Measurements from ENCODE around the gene DNAH8.

DNAH8 gene

GRCh38 chr6:38857815-38858214 lies 142.7 kb downstream of the DNAH8 start:
- no CpG with 5 or more reads among the region's 5 CpGs for WGBS (ENCODE audit: extremely low coverage, insufficient coverage, insufficient read length)
- H2BK5ac ChIP-seq (ENCODE audit: low read depth, low read length, poor library complexity): no peak overlapping the region

GRCh38 chr6:38860041-38860440 lies 144.9 kb downstream of the DNAH8 start:
- Histone ChIP-seq H3K4ac (ENCODE audit: low read depth, low read length) (no peak overlapping the region), H3K14ac (ENCODE audit: low read length) (no peak overlapping the region), H2BK12ac (ENCODE audit: low read length) (no peak overlapping the region), H3K36me3 (ENCODE audit: control insufficient read depth in 1 of 2, insufficient read depth in 2 of 2, low read length in 2 of 2) (no peaks in the 10 kb centered on the region), H3K18ac (ENCODE audit: low read length) (no peak overlapping the region), H2BK120ac (ENCODE audit: insufficient read depth, low read length, poor library complexity) (no peak overlapping the region), H2AFZ (ENCODE audit: insufficient read depth, low read length, poor library complexity) (no peak overlapping the region), H3K23ac (ENCODE audit: low read length) (no peak overlapping the region), H3K79me2 (ENCODE audit: control insufficient read depth, insufficient read depth, low read length, poor library complexity) (no peaks in the 10 kb centered on the region), H4K12ac (ENCODE audit: low read depth, low read length) (no peak overlapping the region), H2BK5ac (ENCODE audit: low read depth, low read length, poor library complexity) (no peak overlapping the region), H4K91ac (ENCODE audit: low read depth, low read length) (no peak overlapping the region), H3K9me3 (ENCODE audit: insufficient read depth, low read depth, low read length) (no peaks in the 10 kb centered on the region), H3K27me3 (ENCODE audit: insufficient read depth, low read length) (no peaks in the 10 kb centered on the region), H3K79me1 (ENCODE audit: low read length) (no peaks in the 10 kb centered on the region), H3K4me3 (ENCODE audit: low read depth, low read length) (no peak overlapping the region), H3K4me1 (ENCODE audit: control insufficient read depth in 1 of 2, insufficient read depth in 2 of 2, low read length in 2 of 2) (no peaks in the 10 kb centered on the region), H3K4me2 (ENCODE audit: low read length) (no peak overlapping the region), H3K9ac (ENCODE audit: low read length) (no peak overlapping the region), H2AK5ac (ENCODE audit: low read length) (no peak overlapping the region), H3K27ac (ENCODE audit: low read depth, low read length) (no peak overlapping the region), H4K8ac (ENCODE audit: low read depth, low read length) (no peak overlapping the region)
- no peak for DNase-seq
- WGBS (ENCODE audit: extremely low coverage, insufficient coverage, insufficient read length): no CpG with 5 or more reads among the region's 2 CpGs

More at GRCh38 chr6:38857815-38858214, 142.7 kb downstream of the DNAH8 start:
- Histone ChIP-seq H3K27ac (ENCODE audit: low read depth, low read length) (no peak overlapping the region), H3K9ac (ENCODE audit: low read length) (no peak overlapping the region), H3K36me3 (ENCODE audit: control insufficient read depth in 1 of 2, insufficient read depth in 2 of 2, low read length in 2 of 2) (no peaks in the 10 kb centered on the region), H3K23ac (ENCODE audit: low read length) (no peak overlapping the region), H2BK120ac (ENCODE audit: insufficient read depth, low read length, poor library complexity) (no peak overlapping the region), H4K12ac (ENCODE audit: low read depth, low read length) (no peak overlapping the region), H3K4me2 (ENCODE audit: low read length) (no peak overlapping the region), H3K27me3 (ENCODE audit: insufficient read depth, low read length) (no peaks in the 10 kb centered on the region), H3K79me2 (ENCODE audit: control insufficient read depth, insufficient read depth, low read length, poor library complexity) (no peaks in the 10 kb centered on the region), H3K4me3 (ENCODE audit: low read depth, low read length) (no peak overlapping the region), H3K14ac (ENCODE audit: low read length) (no peak overlapping the region), H2AFZ (ENCODE audit: insufficient read depth, low read length, poor library complexity) (no peak overlapping the region), H3K18ac (ENCODE audit: low read length) (no peak overlapping the region), H3K9me3 (ENCODE audit: insufficient read depth, low read depth, low read length) (no peaks in the 10 kb centered on the region), H4K8ac (ENCODE audit: low read depth, low read length) (no peak overlapping the region), H2BK12ac (ENCODE audit: low read length) (no peak overlapping the region), H2AK5ac (ENCODE audit: low read length) (no peak overlapping the region), H3K4ac (ENCODE audit: low read depth, low read length) (no peak overlapping the region), H4K91ac (ENCODE audit: low read depth, low read length) (no peak overlapping the region), H3K4me1 (ENCODE audit: control insufficient read depth in 1 of 2, insufficient read depth in 2 of 2, low read length in 2 of 2) (no peaks in the 10 kb centered on the region), H3K79me1 (ENCODE audit: low read length) (no peaks in the 10 kb centered on the region)
- DNase-seq: no peak

DNA sequence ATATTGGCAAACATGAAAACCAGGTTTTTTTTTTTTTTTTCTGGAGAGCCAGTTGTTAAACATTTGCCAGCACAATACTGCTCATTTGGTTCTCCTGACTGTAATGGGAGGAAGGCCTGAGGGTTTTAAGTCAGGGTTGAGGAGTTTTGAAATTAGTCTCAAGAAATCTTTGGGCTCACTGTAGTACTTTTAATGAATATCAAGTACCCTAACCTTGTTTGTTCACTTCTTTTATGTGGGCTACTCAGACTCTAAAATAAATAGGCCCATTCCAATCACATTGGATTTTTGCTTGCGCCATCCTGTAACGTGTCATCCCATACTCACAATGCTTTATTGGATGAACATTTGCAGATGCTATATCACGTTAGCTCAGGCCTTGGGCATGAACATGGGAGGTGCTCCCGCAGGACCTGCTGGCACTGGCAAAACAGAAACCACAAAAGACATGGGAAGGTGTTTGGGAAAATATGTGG lies 146.9 kb downstream of the DNAH8 start:
- no CpG with 5 or more reads among the region's 4 CpGs for WGBS (ENCODE audit: extremely low coverage, insufficient coverage, insufficient read length)
- Histone ChIP-seq H2AK5ac (ENCODE audit: low read length) (no peak overlapping the region), H3K4me1 (ENCODE audit: control insufficient read depth in 1 of 2, insufficient read depth in 2 of 2, low read length in 2 of 2) (no peaks in the 10 kb centered on the region), H3K4ac (ENCODE audit: low read depth, low read length) (no peak overlapping the region), H3K4me2 (ENCODE audit: low read length) (no peak overlapping the region), H3K14ac (ENCODE audit: low read length) (no peak overlapping the region), H3K9ac (ENCODE audit: low read length) (no peak overlapping the region), H3K18ac (ENCODE audit: low read length) (no peak overlapping the region), H4K12ac (ENCODE audit: low read depth, low read length) (no peak overlapping the region), H3K79me2 (ENCODE audit: control insufficient read depth, insufficient read depth, low read length, poor library complexity) (no peaks in the 10 kb centered on the region), H3K27me3 (ENCODE audit: insufficient read depth, low read length) (no peaks in the 10 kb centered on the region), H3K27ac (ENCODE audit: low read depth, low read length) (no peak overlapping the region), H2BK5ac (ENCODE audit: low read depth, low read length, poor library complexity) (no peak overlapping the region), H3K9me3 (ENCODE audit: insufficient read depth, low read depth, low read length) (no peaks in the 10 kb centered on the region), H3K23ac (ENCODE audit: low read length) (no peak overlapping the region), H4K91ac (ENCODE audit: low read depth, low read length) (no peak overlapping the region), H4K8ac (ENCODE audit: low read depth, low read length) (no peak overlapping the region), H2BK120ac (ENCODE audit: insufficient read depth, low read length, poor library complexity) (no peak overlapping the region), H3K79me1 (ENCODE audit: low read length) (no peaks in the 10 kb centered on the region), H3K36me3 (ENCODE audit: control insufficient read depth in 1 of 2, insufficient read depth in 2 of 2, low read length in 2 of 2) (no peaks in the 10 kb centered on the region), H2AFZ (ENCODE audit: insufficient read depth, low read length, poor library complexity) (no peak overlapping the region), H2BK12ac (ENCODE audit: low read length) (no peak overlapping the region), H3K4me3 (ENCODE audit: low read depth, low read length) (no peak overlapping the region)
- DNase-seq: no peak

DNA sequence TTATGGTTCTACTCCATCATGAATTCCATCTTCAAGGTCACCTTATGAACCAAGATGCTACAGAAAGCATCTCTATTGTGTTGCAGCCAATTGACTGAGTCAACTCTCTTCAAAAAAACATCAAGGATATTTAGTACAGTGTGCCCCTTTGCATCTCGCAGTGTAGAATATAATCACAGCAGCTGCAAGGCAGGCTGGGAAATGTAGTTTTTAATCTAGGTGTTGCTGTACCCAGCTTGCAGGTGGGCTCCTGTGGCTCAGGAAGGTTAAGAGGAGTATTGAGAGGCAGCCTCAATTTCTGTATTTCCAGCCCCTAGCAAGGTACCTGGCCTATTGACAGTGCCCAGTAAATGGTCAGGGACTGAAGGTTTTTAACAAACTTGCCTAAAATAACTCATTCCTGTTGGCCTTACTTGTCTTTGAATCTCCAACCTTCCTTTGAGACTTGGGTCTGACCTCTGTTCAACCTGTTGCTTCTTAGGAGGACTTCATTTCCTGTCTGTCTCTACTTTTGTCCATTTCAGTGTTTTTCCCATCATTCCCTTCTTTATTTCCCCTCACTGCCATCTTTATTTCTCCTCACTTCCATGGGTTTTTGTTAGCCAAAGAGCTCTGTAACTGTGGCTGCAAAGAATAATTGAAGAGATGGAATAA lies 150.5 kb downstream of the DNAH8 start:
- H3K79me2 ChIP-seq (ENCODE audit: control insufficient read depth, insufficient read depth, low read length, poor library complexity): no peaks in the 10 kb centered on the region
- no peak overlapping the region for H2BK5ac ChIP-seq (ENCODE audit: low read depth, low read length, poor library complexity)
- no peak overlapping the region for H3K4me3 ChIP-seq (ENCODE audit: low read depth, low read length)
- no peak overlapping the region for H3K18ac ChIP-seq (ENCODE audit: low read length)
- no peaks in the 10 kb centered on the region for H3K4me1 ChIP-seq (ENCODE audit: control insufficient read depth in 1 of 2, insufficient read depth in 2 of 2, low read length in 2 of 2)
- H4K8ac ChIP-seq (ENCODE audit: low read depth, low read length): no peak overlapping the region
- DNase-seq: no peak
- H4K12ac ChIP-seq (ENCODE audit: low read depth, low read length): no peak overlapping the region
- H3K27ac ChIP-seq (ENCODE audit: low read depth, low read length): no peak overlapping the region
- H3K27me3 ChIP-seq (ENCODE audit: insufficient read depth, low read length): no peaks in the 10 kb centered on the region
- no peak overlapping the region for H3K9ac ChIP-seq (ENCODE audit: low read length)
- no CpG with 5 or more reads among the region's 1 CpG for WGBS (ENCODE audit: extremely low coverage, insufficient coverage, insufficient read length)
- H3K79me1 ChIP-seq (ENCODE audit: low read length): no peaks in the 10 kb centered on the region
- H2BK120ac ChIP-seq (ENCODE audit: insufficient read depth, low read length, poor library complexity): no peak overlapping the region
- H4K91ac ChIP-seq (ENCODE audit: low read depth, low read length): no peak overlapping the region
- H2BK12ac ChIP-seq (ENCODE audit: low read length): no peak overlapping the region
- H3K9me3 ChIP-seq (ENCODE audit: insufficient read depth, low read depth, low read length): no peaks in the 10 kb centered on the region
- no peak overlapping the region for H3K4me2 ChIP-seq (ENCODE audit: low read length)
- H3K36me3 ChIP-seq (ENCODE audit: control insufficient read depth in 1 of 2, insufficient read depth in 2 of 2, low read length in 2 of 2): no peaks in the 10 kb centered on the region
- H3K23ac ChIP-seq (ENCODE audit: low read length): no peak overlapping the region
- no peak overlapping the region for H3K14ac ChIP-seq (ENCODE audit: low read length)
- H3K4ac ChIP-seq (ENCODE audit: low read depth, low read length): no peak overlapping the region
- H2AK5ac ChIP-seq (ENCODE audit: low read length): no peak overlapping the region
- H2AFZ ChIP-seq (ENCODE audit: insufficient read depth, low read length, poor library complexity): no peak overlapping the region

Measured in trophoblast cell (in vitro differentiated cells and primary cell).